Measurements from ENCODE around the gene PALMD.
A peak's percentile ranks its signal among the peaks of the same experiment; 100 is the strongest.

The PALMD gene

DNA sequence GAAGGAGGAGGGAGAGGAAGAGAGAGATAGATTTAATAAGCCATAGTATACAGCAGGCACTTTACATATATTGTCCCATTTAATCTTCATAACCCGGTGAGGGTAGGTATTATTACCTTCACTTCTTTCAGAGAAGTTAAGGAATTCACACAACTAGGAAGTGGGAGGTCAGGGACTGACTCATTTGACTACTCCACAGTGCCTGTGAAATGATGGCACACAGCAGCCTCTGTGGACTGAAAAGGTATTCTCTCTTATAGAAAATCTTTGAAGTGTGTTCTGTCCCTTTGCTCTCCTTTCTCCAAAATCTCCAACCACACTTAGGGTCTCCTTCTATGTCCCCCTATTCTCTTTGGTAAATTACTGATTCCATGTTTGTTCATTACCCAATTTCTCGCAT is 23.9 kb downstream of the PALMD start:
- no peak overlapping the region for H3K4me3 ChIP-seq (ENCODE audit: low read length)
- DNase-seq (ENCODE audit: low read depth) = no peak
- TF ChIP-seq, protein P1, sequence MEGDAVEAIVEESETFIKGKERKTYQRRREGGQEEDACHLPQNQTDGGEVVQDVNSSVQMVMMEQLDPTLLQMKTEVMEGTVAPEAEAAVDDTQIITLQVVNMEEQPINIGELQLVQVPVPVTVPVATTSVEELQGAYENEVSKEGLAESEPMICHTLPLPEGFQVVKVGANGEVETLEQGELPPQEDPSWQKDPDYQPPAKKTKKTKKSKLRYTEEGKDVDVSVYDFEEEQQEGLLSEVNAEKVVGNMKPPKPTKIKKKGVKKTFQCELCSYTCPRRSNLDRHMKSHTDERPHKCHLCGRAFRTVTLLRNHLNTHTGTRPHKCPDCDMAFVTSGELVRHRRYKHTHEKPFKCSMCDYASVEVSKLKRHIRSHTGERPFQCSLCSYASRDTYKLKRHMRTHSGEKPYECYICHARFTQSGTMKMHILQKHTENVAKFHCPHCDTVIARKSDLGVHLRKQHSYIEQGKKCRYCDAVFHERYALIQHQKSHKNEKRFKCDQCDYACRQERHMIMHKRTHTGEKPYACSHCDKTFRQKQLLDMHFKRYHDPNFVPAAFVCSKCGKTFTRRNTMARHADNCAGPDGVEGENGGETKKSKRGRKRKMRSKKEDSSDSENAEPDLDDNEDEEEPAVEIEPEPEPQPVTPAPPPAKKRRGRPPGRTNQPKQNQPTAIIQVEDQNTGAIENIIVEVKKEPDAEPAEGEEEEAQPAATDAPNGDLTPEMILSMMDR (conservative IDR thresholded peaks at IDR 0.05; ENCODE audit: low read length) = no peak

DNA sequence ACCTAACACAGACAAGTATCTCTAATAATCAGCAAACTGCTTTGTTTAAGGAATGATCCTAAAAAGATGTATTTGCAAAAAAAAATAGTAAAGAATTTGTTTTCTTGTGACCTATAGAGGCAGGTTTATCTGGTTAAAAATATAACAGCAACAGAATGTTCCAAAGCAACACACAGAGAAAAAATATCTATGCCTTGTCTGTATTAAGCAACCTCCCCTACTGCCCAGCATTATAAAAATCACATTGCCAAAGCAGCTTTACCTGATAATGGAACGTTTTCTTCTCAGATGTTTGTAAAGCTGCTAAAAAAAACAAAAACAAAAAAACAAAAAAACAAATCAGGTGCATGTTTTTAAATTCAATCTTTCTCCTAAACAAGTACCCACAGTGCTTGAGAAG is 24.7 kb downstream of the PALMD start:
- H3K4me3 ChIP-seq (ENCODE audit: low read length) = no peak overlapping the region
- DNase-seq (ENCODE audit: low read depth) = no peak

DNA sequence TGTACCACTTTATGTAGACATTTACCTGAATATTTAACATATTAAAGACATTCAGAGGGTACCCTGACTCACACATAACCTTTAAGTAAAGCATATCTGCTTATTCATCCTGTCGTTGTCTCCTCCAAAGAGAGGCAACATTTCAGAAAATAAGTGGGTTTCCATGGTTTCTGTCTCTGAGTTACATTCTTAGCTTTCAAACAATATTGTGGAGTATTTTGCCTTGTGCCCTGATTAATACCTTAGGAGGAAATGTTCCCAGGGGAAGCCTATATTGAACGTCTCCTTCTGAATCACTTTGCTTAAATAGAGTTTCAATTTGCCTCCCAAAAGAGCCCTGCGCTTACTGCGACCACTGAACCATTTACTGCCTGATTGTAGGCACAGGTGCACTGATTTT is 26.1 kb downstream of the PALMD start:
- H3K4me3 ChIP-seq (ENCODE audit: low read length) = no peak overlapping the region

More for the DNA sequence above, 24.7 kb downstream of the PALMD start:
- TF ChIP-seq, protein P1 (conservative IDR thresholded peaks at IDR 0.05; ENCODE audit: low read length) = no peak

DNA sequence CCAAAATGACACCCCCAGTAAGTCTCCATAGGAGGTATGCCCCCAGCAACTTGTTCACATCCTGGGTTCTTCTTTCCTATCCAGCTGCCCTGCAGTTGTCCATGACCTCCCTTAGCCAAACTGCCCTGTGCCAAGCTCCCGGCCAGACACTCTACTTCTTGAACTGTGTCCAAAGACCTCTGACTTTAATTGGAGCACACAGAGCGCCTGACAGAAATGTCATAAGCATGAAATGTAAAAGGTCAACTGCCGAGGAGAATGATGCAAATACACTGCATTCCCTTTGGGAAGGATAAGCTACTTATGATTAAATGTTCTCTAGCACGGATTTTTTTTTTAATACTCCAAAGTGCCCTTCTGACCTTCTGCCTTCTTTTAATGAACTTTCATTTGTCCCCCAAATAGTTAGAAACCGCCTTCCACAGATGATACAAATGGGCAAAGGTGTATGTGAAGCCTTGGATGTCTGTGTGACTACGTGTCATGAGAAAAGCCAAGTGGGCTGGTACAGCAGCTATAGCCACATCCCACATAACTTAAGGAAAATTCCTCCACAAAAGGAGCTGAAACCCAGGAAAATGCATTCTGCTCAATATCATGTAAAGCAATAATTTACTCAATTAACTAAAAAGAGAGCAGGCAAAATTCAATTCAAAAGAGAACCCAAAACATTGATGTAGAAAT is 26.8 kb downstream of the PALMD start:
- TF ChIP-seq, protein P1 (conservative IDR thresholded peaks at IDR 0.05; ENCODE audit: low read length) = no peak
- no peak overlapping the region for H3K4me3 ChIP-seq (ENCODE audit: low read length)
- no peak for DNase-seq (ENCODE audit: low read depth)

More for the DNA sequence above, 26.1 kb downstream of the PALMD start:
- TF ChIP-seq, protein P1 (conservative IDR thresholded peaks at IDR 0.05; ENCODE audit: low read length) = no peak
- no peak for DNase-seq (ENCODE audit: low read depth)

DNA sequence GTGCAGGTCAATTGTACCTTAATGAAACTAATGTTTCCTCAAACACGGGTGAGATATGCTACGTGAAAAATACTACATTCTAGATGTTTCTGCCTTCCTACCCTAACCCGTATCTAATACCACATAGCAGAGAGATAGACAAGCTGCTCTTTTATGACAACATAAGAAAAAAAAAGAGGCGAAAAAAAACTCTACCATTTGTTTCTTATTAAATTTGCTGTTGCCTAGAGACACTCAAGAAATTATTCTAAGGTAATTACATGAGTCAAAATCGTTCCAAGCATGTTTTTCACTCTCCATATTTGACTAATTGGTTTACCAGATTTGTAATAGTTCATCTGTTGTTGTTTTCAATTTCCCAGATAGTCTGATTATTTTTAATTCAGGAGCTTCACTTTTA is 27.4 kb downstream of the PALMD start:
- H3K4me3 ChIP-seq (ENCODE audit: low read length) = no peak overlapping the region
- peak; percentile 25 for DNase-seq (ENCODE audit: low read depth)
- TF ChIP-seq, protein P1 (conservative IDR thresholded peaks at IDR 0.05; ENCODE audit: low read length) = no peak

DNA sequence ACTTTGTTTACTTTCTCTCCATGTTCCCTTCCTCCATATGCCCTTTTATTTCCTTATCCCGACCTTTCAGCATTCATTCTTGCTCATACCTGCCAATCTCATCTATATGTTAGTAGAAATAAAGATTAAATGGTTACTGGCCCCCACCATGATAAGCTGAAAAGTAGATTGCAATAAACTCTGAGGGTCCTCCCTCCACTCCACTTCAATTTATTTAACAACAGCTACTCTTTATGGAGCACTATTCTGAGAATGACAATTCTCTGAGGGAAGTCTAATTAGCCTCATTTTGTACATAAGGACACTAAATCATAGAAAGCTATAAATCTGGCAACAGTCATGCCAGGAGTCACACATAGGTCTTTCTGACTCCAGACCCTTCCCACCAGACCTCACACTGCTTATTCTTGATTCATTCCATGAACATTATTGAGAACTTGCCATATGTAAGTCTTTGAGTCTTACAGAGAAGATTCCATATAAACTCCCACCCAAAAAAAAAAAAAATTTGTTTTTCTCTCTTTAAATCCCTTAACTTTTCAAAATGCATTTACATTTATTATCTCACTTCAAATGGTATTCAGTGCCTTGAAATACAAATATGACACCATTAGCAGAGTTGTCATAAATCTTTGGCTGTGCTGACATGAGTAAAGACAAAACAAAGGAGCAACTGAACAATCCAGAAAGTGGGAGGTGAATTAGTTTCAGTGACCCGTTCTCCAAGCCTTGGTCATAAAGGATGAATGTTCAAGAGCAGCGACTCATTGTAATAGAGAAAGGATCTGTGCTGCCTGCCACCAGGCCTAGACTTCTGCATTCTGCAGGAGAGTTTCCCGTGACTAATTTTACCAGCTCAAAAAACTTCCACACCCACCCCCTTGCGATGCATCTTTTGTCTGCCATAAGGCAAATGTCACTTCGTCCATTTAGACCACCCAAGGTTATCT is 28.5 kb downstream of the PALMD start:
- H3K4me3 ChIP-seq (ENCODE audit: low read length) = no peak overlapping the region
- no peak for DNase-seq (ENCODE audit: low read depth)
- TF ChIP-seq, protein P1 (conservative IDR thresholded peaks at IDR 0.05; ENCODE audit: low read length) = no peak

Measured in AG10803 (cell line).